Peyer's patch (tissue), 4 donors: ENCODE measurements around the gene GRN.

Experiments
- CTCF ChIP-seq, 6 experiments: fragments of 450-650 bp in 4 of 6; fragments of 200-600 bp in 2 of 6; sonication (generic) in 1 of 6; IDR thresholded peaks; one replicate each; pipeline ENCODE4 v1.5.1; 2017 to 2019; ENCODE audit warnings: antibody characterized with exemption in 6 of 6, mild to moderate bottlenecking in 3 of 6, moderate library complexity in 1 of 6
- POLR2A ChIP-seq, 2 donors: fragments of 450-650 bp; IDR thresholded peaks; one replicate each; pipeline ENCODE4 v1.5.1; 2017; ENCODE audit warnings: antibody characterized with exemption in 2 of 2, mild to moderate bottlenecking in 2 of 2, moderate library complexity in 2 of 2

GRCh38 chr17:44352828-44353671, 7.9 kb downstream of the GRN start:
- no peak for TF ChIP-seq CTCF (IDR thresholded peaks at IDR 0.05)
- no peak for TF ChIP-seq POLR2A (IDR thresholded peaks at IDR 0.05)
